ENCODE measurements around the gene SPAG9.
"Not testable (repeated sequence)": the region's sequence is repeated elsewhere in the genome, so short reads cannot be mapped to it uniquely, and the experiment has no call there.

SPAG9 gene

GRCh38 chr17:51085150-51085805, 35.4 kb downstream of the SPAG9 start:
- peak overlapping the region in 1 of 2 donors; percentile 4 for H3K4me3 ChIP-seq (replicated peaks in 1 of 2; ENCODE audit: low read depth in 2 of 2, low read length in 2 of 2)
- DNase-seq (ENCODE audit: low read depth in 2 of 2), result peak; percentile 7 to 59
- no peak for TF ChIP-seq CTCF (IDR thresholded peaks at IDR 0.05; ENCODE audit: low read depth, low read length)

- TF ChIP-seq CTCF (IDR thresholded peaks at IDR 0.05; ENCODE audit: low read depth, low read length), result no peak
- DNase-seq (ENCODE audit: low read depth in 2 of 2), result peak in 1 of 2 donors; percentile 32
- no peak overlapping the region for H3K4me3 ChIP-seq (replicated peaks in 1 of 2; ENCODE audit: low read depth in 2 of 2, low read length in 2 of 2)
Measured at GRCh38 chr17:51083981-51084380, 36.7 kb downstream of the SPAG9 start.

- H3K4me3 ChIP-seq (replicated peaks in 1 of 2; ENCODE audit: low read depth in 2 of 2, low read length in 2 of 2); DNase-seq (ENCODE audit: low read depth in 2 of 2): not testable (repeated sequence)
Measured at GRCh38 chr17:51083364-51083763, 37.3 kb downstream of the SPAG9 start.

GRCh38 chr17:51079049-51079448, 41.6 kb downstream of the SPAG9 start:
- no peak for TF ChIP-seq CTCF (IDR thresholded peaks at IDR 0.05; ENCODE audit: low read depth, low read length)
- no peak overlapping the region for H3K4me3 ChIP-seq (replicated peaks in 1 of 2; ENCODE audit: low read depth in 2 of 2, low read length in 2 of 2)
- DNase-seq (ENCODE audit: low read depth in 2 of 2), result peak; percentile 36 to 64

- H3K4me3 ChIP-seq (replicated peaks in 1 of 2; ENCODE audit: low read depth in 2 of 2, low read length in 2 of 2), result no peak overlapping the region
- no peak for DNase-seq (ENCODE audit: low read depth in 2 of 2)
- no peak for TF ChIP-seq CTCF (IDR thresholded peaks at IDR 0.05; ENCODE audit: low read depth, low read length)
Measured at GRCh38 chr17:51078009-51078592, 42.6 kb downstream of the SPAG9 start.

- no peak for TF ChIP-seq CTCF (IDR thresholded peaks at IDR 0.05; ENCODE audit: low read depth, low read length)
- no peak overlapping the region for H3K4me3 ChIP-seq (replicated peaks in 1 of 2; ENCODE audit: low read depth in 2 of 2, low read length in 2 of 2)
- DNase-seq (ENCODE audit: low read depth in 2 of 2), result no peak
Measured at GRCh38 chr17:51076821-51077220, 43.8 kb downstream of the SPAG9 start.

GRCh38 chr17:51071556-51071955, 49.1 kb downstream of the SPAG9 start:
- DNase-seq (ENCODE audit: low read depth in 2 of 2), result no peak
- no peak for TF ChIP-seq CTCF (IDR thresholded peaks at IDR 0.05; ENCODE audit: low read depth, low read length)
- no peak overlapping the region for H3K4me3 ChIP-seq (replicated peaks in 1 of 2; ENCODE audit: low read depth in 2 of 2, low read length in 2 of 2)
